T-helper 17 cell (primary cell): Measurements from ENCODE around the gene LMO7. TPM values are rescaled to one million over a fixed set of nuclear protein-coding genes. Genes with fewer than 3 reads are reported as not detected.

Experiments used
- ATAC-seq: fragments of 150-1000 bp; cut with Tn5 transposase; 2 replicates; pipeline ENCODE4 v1.10.0; 2021; ENCODE audit warnings: mild to moderate bottlenecking, moderate library complexity
- DNase-seq, 3 donors: peaks; one replicate each; pipeline versions ENCODE4 v3.0.0 to v3.0.0-alpha.2; 2020 to 2021
- H3K9me3 ChIP-seq: one replicate; pipeline ENCODE4 v1.7.0; 2013; ENCODE audit warnings: low read length, mild to moderate bottlenecking; ENCODE audit not compliant: control insufficient read depth, poor library complexity, severe bottlenecking
- H3K27ac Mint-ChIP-seq: one replicate; pipeline ENCODE4 v1.8.0; 2022; ENCODE audit warnings: mild to moderate bottlenecking, moderate library complexity, mixed read lengths
- H3K27me3 Mint-ChIP-seq: one replicate; pipeline ENCODE4 v1.8.0; 2022; ENCODE audit warnings: mixed read lengths
- H3K36me3 Mint-ChIP-seq: one replicate; pipeline ENCODE4 v1.8.0; 2022; ENCODE audit warnings: low read depth, mixed read lengths
- H3K4me1 Mint-ChIP-seq: one replicate; pipeline ENCODE4 v1.8.0; 2022; ENCODE audit warnings: mild to moderate bottlenecking, mixed read lengths
- H3K4me3 Mint-ChIP-seq: one replicate; pipeline ENCODE4 v1.8.0; 2022; ENCODE audit warnings: mild to moderate bottlenecking, moderate library complexity, mixed read lengths
- total RNA-seq, 4 donors: library from RNA in 2 of 4; stranded (reverse) in 2 of 4; gene quantifications; one replicate each; pipeline ENCODE4 v1.2.3 and lab custom pipeline; 2022 to 2026

The LMO7 gene
- total RNA-seq, 2 donors from 2014 or later, result 10.2 to 12.3 TPM

DNA sequence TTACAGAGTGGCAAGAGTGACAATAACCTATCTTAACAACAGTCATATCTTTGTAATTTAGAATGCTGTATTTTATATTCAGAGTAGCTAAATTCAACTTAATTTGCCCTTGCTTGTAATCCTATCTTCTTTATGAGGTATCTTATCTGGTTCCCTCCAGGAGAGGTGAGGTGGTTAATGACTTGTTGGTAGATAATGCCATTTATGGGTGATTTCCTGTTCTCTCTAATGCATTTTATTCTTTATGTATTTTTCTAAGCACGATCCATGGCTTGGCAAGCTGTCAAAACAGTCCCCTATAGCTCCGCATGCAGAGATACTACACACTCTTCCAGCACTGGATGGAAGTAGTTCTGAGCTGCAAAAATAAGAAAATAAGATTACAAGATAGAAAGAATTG is 267.9 kb downstream of the LMO7 start:
- H3K27ac Mint-ChIP-seq, result no peak overlapping the region
- peaks cover 4% of the 10 kb centered on the region for H3K4me1 Mint-ChIP-seq
- ATAC-seq, result no peak
- H3K27me3 Mint-ChIP-seq, result peaks cover 52% of the 10 kb centered on the region
- H3K9me3 ChIP-seq, result no peaks in the 10 kb centered on the region
- DNase-seq, result no peak
- H3K36me3 Mint-ChIP-seq, result no peaks in the 10 kb centered on the region
- H3K4me3 Mint-ChIP-seq, result no peak overlapping the region

DNA sequence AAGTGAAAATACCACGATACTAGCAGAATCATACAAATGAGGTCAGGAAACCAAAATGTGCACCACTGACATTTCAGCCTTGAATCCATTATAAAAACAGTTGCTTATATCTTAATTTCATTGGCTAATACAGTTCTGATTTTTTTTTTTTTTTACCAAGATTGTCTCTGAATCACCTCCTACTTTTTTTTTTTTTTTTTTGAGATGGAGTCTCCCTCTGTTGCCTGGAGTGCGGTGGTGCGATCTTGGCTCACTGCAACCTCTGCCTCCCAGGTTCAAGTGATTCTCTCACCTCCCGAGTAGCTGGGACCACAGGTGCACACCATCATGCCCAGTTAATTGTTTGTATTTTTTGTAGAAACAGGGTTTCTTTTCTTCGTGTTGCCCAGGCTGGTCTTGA is 270.2 kb downstream of the LMO7 start:
- H3K4me3 Mint-ChIP-seq, result no peak overlapping the region
- peaks cover 4% of the 10 kb centered on the region for H3K4me1 Mint-ChIP-seq
- H3K9me3 ChIP-seq, result no peaks in the 10 kb centered on the region
- H3K27me3 Mint-ChIP-seq, result peaks cover 48% of the 10 kb centered on the region
- no peak overlapping the region for H3K27ac Mint-ChIP-seq
- DNase-seq, result no peak
- H3K36me3 Mint-ChIP-seq, result no peaks in the 10 kb centered on the region
- no peak for ATAC-seq

DNA sequence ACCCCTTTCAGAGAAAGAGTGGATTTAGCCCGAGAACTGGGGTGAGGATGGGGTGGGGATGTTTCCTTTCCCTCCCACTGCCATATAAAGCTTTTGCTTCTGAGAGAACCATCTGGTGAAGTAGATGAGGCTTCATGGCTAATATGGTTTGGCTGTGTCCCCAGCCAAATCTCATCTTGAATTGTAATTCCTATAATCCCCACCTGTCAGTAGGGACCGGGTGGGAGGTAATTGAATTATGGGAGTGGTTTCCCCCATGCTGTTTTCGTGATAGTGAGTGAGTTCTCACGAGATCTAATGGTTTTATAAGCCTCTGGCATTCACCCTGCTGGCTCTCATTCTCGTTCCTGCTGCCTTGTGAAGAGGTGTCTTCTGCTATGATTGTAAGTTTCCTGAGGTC is 270.9 kb downstream of the LMO7 start:
- DNase-seq (no peak), ATAC-seq (no peak)
- no peaks in the 10 kb centered on the region for H3K9me3 ChIP-seq
- H3K27ac Mint-ChIP-seq, result no peak overlapping the region
- no peaks in the 10 kb centered on the region for H3K36me3 Mint-ChIP-seq
- H3K4me3 Mint-ChIP-seq, result no peak overlapping the region
- H3K27me3 Mint-ChIP-seq, result peaks cover 44% of the 10 kb centered on the region
- H3K4me1 Mint-ChIP-seq, result peaks cover 4% of the 10 kb centered on the region

DNA sequence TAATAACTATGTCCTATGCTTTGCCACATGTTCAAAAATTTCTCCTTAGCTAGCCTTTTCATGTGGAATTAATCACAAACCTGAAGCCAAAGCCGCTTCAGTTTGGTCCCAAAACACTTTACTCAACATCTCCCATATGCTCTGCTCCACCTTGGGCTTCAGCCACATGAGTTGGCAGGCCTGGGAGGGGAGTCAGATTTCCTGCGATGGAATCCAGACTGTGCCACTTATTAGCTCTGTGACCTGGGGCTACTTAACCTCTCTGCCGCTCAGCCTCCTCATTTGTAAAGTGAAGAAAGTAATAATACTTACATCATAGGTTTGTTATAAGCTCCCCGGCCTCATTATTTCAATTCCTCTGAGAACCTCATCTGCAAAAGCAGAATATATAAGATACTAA is 272.0 kb downstream of the LMO7 start:
- H3K27ac Mint-ChIP-seq, result no peak overlapping the region
- H3K9me3 ChIP-seq, result no peaks in the 10 kb centered on the region
- H3K27me3 Mint-ChIP-seq, result peaks cover 47% of the 10 kb centered on the region
- H3K36me3 Mint-ChIP-seq, result peaks cover 2% of the 10 kb centered on the region
- H3K4me3 Mint-ChIP-seq, result no peak overlapping the region
- peaks cover 4% of the 10 kb centered on the region for H3K4me1 Mint-ChIP-seq
- no peak for DNase-seq
- no peak for ATAC-seq

Other genes starting within 250 kb of the LMO7 start
- 10 to 100 TPM; 64.9 to 67.1 TPM for gene TBC1D4, start 154.2 kb upstream of the LMO7 start, total RNA-seq
- gene COMMD6, start 98.5 kb upstream of the LMO7 start, total RNA-seq, result 100 to 1,000 TPM; 192 to 215 TPM
- gene UCHL3, start 86.5 kb upstream of the LMO7 start, total RNA-seq, result 10 to 100 TPM; 18.2 to 27.3 TPM